ENCODE results near the gene GZMM. TPM values are rescaled to one million over a fixed set of nuclear protein-coding genes. Genes with fewer than 3 reads are reported as not detected.
A peak's percentile ranks its signal among the peaks of the same experiment; 100 is the strongest.

The GZMM gene
- total and polyA plus RNA-seq, 2 of the 13 experiments (the other 11 are each of a cell fraction or from before 2014, with no cell fraction given): 0.07 TPM; not detected in 1

DNA sequence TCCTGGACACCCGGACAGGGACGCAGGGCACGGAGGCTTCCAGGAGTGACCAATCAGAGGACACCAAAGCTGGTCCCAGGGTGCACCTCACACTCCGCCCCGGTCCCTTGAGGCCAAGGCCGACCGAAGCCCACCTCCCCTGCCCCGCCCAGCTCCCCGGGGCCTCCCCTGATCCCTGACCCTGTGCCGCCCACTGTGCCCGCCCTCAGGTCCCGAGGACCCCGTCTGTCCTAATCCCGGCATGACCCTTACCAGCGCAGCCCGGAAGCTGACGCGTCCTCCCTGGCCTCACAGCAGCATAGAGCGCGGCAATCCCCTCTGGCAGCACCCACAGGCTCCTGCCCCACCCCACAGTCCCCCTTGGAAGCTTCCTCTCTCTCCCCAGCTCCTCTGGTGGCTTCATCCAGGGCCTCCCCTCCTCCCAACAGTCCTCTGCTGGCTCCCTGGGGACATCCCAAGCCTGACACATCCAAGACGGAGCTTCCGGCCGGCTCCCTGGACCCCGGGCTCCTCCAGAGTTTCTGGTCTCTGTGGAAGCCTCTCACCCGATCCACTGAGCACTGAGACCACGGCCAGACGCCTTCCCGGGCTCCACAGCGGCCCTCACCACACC, 19.7 kb upstream of the GZMM start (continued):
- TF ChIP-seq ZNF296 (CRISPR knock-in tag; conservative IDR thresholded peaks at IDR 0.05) (no peak; the same call in 1 of the 2 replicates), SOX5 (CRISPR knock-in tag; IDR thresholded peaks at IDR 0.05; ENCODE audit: borderline replicate concordance) (peak; percentile 36; the same call in 1 of the 2 replicates), MIER3 (CRISPR knock-in tag; IDR thresholded peaks at IDR 0.05; ENCODE audit: borderline replicate concordance) (peak; percentile 29; the same call in 1 of the 2 replicates), ERF (CRISPR knock-in tag; IDR thresholded peaks at IDR 0.05) (peak; percentile 40; the same call in 1 of the 2 replicates), NFYC (CRISPR knock-in tag; IDR thresholded peaks at IDR 0.05) (peak; percentile 65), RFX3 (CRISPR knock-in tag; IDR thresholded peaks at IDR 0.05) (no peak), ZSCAN29 (CRISPR knock-in tag; conservative IDR thresholded peaks at IDR 0.05) (0 out of 2 replicates have a peak, but pooled peaks have one; percentile 42), ZNF33A (CRISPR knock-in tag; IDR thresholded peaks at IDR 0.05; ENCODE audit: borderline replicate concordance) (no peak), ZNF629 (CRISPR knock-in tag; conservative IDR thresholded peaks at IDR 0.05) (no peak), SOX13 (IDR thresholded peaks at IDR 0.05) (no peak), SOX13 (CRISPR knock-in tag; conservative IDR thresholded peaks at IDR 0.05 in 1 of 2, IDR thresholded peaks at IDR 0.05 in 1 of 2) (peak in 1 of 2 experiments; percentile 66; a peak in 2 of 4 replicates)
- TF ChIP-seq, protein P1, sequence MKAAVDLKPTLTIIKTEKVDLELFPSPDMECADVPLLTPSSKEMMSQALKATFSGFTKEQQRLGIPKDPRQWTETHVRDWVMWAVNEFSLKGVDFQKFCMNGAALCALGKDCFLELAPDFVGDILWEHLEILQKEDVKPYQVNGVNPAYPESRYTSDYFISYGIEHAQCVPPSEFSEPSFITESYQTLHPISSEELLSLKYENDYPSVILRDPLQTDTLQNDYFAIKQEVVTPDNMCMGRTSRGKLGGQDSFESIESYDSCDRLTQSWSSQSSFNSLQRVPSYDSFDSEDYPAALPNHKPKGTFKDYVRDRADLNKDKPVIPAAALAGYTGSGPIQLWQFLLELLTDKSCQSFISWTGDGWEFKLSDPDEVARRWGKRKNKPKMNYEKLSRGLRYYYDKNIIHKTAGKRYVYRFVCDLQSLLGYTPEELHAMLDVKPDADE (CRISPR knock-in tag; IDR thresholded peaks at IDR 0.05): no peak
- TF ChIP-seq, protein P2, sequence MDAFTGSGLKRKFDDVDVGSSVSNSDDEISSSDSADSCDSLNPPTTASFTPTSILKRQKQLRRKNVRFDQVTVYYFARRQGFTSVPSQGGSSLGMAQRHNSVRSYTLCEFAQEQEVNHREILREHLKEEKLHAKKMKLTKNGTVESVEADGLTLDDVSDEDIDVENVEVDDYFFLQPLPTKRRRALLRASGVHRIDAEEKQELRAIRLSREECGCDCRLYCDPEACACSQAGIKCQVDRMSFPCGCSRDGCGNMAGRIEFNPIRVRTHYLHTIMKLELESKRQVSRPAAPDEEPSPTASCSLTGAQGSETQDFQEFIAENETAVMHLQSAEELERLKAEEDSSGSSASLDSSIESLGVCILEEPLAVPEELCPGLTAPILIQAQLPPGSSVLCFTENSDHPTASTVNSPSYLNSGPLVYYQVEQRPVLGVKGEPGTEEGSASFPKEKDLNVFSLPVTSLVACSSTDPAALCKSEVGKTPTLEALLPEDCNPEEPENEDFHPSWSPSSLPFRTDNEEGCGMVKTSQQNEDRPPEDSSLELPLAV (CRISPR knock-in tag; conservative IDR thresholded peaks at IDR 0.05; ENCODE audit: low read depth): no peak
- TF ChIP-seq, protein P3, sequence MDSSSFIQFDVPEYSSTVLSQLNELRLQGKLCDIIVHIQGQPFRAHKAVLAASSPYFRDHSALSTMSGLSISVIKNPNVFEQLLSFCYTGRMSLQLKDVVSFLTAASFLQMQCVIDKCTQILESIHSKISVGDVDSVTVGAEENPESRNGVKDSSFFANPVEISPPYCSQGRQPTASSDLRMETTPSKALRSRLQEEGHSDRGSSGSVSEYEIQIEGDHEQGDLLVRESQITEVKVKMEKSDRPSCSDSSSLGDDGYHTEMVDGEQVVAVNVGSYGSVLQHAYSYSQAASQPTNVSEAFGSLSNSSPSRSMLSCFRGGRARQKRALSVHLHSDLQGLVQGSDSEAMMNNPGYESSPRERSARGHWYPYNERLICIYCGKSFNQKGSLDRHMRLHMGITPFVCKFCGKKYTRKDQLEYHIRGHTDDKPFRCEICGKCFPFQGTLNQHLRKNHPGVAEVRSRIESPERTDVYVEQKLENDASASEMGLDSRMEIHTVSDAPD (CRISPR knock-in tag; IDR thresholded peaks at IDR 0.05): 0 out of 2 replicates have a peak, but pooled peaks have one; percentile 47
- TF ChIP-seq, protein P4, sequence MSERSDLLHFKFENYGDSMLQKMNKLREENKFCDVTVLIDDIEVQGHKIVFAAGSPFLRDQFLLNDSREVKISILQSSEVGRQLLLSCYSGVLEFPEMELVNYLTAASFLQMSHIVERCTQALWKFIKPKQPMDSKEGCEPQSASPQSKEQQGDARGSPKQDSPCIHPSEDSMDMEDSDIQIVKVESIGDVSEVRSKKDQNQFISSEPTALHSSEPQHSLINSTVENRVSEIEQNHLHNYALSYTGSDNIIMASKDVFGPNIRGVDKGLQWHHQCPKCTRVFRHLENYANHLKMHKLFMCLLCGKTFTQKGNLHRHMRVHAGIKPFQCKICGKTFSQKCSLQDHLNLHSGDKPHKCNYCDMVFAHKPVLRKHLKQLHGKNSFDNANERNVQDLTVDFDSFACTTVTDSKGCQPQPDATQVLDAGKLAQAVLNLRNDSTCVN (CRISPR knock-in tag; IDR thresholded peaks at IDR 0.05; ENCODE audit: borderline replicate concordance): no peak
- TF ChIP-seq, protein P5, sequence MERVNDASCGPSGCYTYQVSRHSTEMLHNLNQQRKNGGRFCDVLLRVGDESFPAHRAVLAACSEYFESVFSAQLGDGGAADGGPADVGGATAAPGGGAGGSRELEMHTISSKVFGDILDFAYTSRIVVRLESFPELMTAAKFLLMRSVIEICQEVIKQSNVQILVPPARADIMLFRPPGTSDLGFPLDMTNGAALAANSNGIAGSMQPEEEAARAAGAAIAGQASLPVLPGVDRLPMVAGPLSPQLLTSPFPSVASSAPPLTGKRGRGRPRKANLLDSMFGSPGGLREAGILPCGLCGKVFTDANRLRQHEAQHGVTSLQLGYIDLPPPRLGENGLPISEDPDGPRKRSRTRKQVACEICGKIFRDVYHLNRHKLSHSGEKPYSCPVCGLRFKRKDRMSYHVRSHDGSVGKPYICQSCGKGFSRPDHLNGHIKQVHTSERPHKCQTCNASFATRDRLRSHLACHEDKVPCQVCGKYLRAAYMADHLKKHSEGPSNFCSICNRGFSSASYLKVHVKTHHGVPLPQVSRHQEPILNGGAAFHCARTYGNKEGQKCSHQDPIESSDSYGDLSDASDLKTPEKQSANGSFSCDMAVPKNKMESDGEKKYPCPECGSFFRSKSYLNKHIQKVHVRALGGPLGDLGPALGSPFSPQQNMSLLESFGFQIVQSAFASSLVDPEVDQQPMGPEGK (CRISPR knock-in tag; IDR thresholded peaks at IDR 0.05): peak; percentile 86
- TF ChIP-seq, protein P6, sequence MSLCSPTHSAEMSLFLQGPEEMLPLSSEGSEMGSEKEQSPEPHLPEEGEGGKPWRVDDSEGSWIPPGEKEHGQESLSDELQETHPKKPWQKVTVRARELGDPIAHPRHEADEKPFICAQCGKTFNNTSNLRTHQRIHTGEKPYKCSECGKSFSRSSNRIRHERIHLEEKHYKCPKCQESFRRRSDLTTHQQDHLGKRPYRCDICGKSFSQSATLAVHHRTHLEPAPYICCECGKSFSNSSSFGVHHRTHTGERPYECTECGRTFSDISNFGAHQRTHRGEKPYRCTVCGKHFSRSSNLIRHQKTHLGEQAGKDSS (CRISPR knock-in tag; IDR thresholded peaks at IDR 0.05; ENCODE audit: borderline replicate concordance, low read depth): 0 out of 2 replicates have a peak, but pooled peaks have one; percentile 38
- TF ChIP-seq, protein P7, sequence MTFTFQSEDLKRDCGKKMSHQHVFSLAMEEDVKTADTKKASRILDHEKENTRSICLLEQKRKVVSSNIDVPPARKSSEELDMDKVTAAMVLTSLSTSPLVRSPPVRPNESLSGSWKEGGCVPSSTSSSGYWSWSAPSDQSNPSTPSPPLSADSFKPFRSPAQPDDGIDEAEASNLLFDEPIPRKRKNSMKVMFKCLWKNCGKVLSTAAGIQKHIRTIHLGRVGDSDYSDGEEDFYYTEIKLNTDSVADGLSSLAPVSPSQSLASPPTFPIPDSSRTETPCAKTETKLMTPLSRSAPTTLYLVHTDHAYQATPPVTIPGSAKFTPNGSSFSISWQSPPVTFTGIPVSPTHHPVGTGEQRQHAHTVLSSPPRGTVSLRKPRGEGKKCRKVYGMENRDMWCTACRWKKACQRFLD (CRISPR knock-in tag; IDR thresholded peaks at IDR 0.05; ENCODE audit: borderline replicate concordance): no peak

Data from HepG2 (cell line).